ENCODE results near the gene PREX1. TPM values are rescaled to one million over a fixed set of nuclear protein-coding genes. Genes with fewer than 3 reads are reported as not detected.
A peak's percentile ranks its signal among the peaks of the same experiment; 100 is the strongest.

PREX1 gene
- total and polyA plus RNA-seq, 4 donors: 29.5 to 121 (median 69.3) TPM

DNA sequence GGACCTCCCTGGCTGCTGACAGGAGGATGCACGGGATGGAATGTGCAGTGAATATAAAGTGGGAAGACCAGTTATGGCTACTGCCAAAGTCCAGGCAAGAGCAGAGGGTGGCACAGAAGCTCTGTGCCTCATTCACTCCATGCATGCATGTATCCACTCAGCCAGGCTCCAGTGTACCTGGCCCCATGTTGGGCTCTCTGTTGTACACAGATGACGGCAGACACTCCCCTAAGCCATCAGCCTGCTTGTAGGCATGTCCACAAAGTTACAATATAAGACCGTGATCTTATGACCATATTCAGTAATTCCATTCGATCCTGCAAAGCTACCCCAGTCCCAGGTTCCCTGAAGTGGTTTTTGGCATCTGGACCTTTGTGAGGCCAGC is 116.8 kb downstream of the PREX1 start:
- WGBS, 2 donors: 87 to 96% methylated on average over 4 of the region's 4 CpGs
- DNase-seq (no peak), ATAC-seq (ENCODE audit: insufficient read depth, low FRiP score) (no peak)
- Histone ChIP-seq H3K27me3 (ENCODE audit: control insufficient read depth in 3 of 3, insufficient read depth in 3 of 3, low read length in 2 of 3) (no peaks in the 10 kb centered on the region), H3K9ac (ENCODE audit: insufficient read depth in 1 of 2, low read length in 2 of 2) (no peak overlapping the region), H3K4me1 (ENCODE audit: control insufficient read depth in 5 of 5, insufficient read depth in 5 of 5, low read length in 5 of 5) (peaks cover 0 to 36% (median 8%) of the 10 kb centered on the region in 5 donors), H3K27ac (ENCODE audit: low read depth in 1 of 2, low read length in 1 of 2) (no peak overlapping the region), H3K9me3 (ENCODE audit: control insufficient read depth in 4 of 4, insufficient read depth in 3 of 4, low read length in 3 of 4) (no peaks in the 10 kb centered on the region), H3K4me3 (no peak overlapping the region), H3K36me3 (ENCODE audit: control insufficient read depth in 4 of 4, insufficient read depth in 4 of 4, low read length in 4 of 4) (peaks cover 0 to 2% (median 0%) of the 10 kb centered on the region in 4 donors)
- no peak for TF ChIP-seq CTCF (IDR thresholded peaks at IDR 0.05; ENCODE audit: control extremely low read depth, extremely low read depth)

DNA sequence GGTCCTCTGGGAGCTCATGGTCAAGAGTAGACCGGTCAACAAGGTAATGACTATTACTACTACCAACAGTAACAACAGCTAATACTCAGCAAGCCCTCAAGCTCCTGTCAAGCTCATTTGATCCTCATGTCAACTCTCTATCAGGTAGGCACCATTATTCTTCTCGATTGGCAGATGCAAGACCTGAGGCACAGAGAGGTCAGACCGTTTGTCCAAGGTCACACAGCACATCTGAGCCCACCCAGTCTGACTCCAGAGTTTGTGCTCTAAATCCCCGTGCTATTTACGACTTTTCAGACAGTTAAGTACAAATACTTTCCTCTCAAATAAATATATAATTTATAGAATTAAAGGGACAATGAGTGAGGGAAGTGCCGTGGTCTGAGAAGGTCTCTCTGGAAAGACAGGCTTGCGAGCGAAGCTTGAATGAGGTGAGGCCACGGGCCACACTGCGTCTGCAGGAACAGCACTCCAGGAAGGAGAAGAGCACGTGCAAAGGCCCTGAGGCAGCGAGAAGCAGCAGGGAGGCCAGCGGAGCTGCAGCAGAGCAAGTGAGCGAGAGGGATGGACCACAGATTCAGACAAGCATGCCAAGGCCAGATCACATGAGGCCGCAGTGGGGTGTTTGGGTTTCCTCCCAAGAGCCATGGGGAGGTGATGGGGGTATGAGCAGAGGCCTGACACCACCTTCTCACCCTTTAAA is 117.3 kb downstream of the PREX1 start:
- Histone ChIP-seq H3K9me3 (ENCODE audit: control insufficient read depth in 4 of 4, insufficient read depth in 3 of 4, low read length in 3 of 4) (no peaks in the 10 kb centered on the region), H3K9ac (ENCODE audit: insufficient read depth in 1 of 2, low read length in 2 of 2) (no peak overlapping the region), H3K4me3 (no peak overlapping the region), H3K4me1 (ENCODE audit: control insufficient read depth in 5 of 5, insufficient read depth in 5 of 5, low read length in 5 of 5) (peaks cover 0 to 36% (median 8%) of the 10 kb centered on the region in 5 donors), H3K36me3 (ENCODE audit: control insufficient read depth in 4 of 4, insufficient read depth in 4 of 4, low read length in 4 of 4) (peaks cover 0 to 2% (median 0%) of the 10 kb centered on the region in 4 donors), H3K27ac (ENCODE audit: low read depth in 1 of 2, low read length in 1 of 2) (no peak overlapping the region), H3K27me3 (ENCODE audit: control insufficient read depth in 3 of 3, insufficient read depth in 3 of 3, low read length in 2 of 3) (no peaks in the 10 kb centered on the region)
- ATAC-seq (ENCODE audit: insufficient read depth, low FRiP score) (no peak), DNase-seq (no peak)
- 96 to 98% methylated on average over 15 of the region's 15 CpGs for WGBS, 2 donors
- TF ChIP-seq CTCF (IDR thresholded peaks at IDR 0.05; ENCODE audit: control extremely low read depth, extremely low read depth): no peak

DNA sequence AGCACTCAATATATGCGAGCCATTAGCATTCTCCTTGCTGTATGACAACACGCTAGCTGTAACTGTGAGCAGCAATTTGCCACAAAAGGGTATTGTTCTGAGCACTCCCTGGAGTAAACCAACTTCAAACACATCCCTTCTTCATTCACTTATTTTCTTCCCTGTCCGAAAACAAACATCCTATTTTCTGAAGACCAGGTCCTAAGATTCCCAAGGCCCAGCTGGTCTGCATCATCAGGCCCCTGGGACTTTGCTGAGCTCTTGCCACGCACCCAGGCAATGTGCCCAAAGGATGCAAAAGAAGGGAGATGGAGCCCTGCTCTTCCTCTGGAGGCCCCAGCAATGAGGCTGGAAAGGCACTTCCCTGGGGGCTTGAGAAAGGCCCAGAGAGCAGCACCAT is 118.1 kb downstream of the PREX1 start:
- Histone ChIP-seq H3K4me1 (ENCODE audit: control insufficient read depth in 5 of 5, insufficient read depth in 5 of 5, low read length in 5 of 5) (peaks cover 0 to 39% (median 8%) of the 10 kb centered on the region in 5 donors), H3K27ac (ENCODE audit: low read depth in 1 of 2, low read length in 1 of 2) (no peak overlapping the region), H3K9ac (ENCODE audit: insufficient read depth in 1 of 2, low read length in 2 of 2) (no peak overlapping the region), H3K9me3 (ENCODE audit: control insufficient read depth in 4 of 4, insufficient read depth in 3 of 4, low read length in 3 of 4) (no peaks in the 10 kb centered on the region), H3K36me3 (ENCODE audit: control insufficient read depth in 4 of 4, insufficient read depth in 4 of 4, low read length in 4 of 4) (peaks cover 0 to 2% (median 0%) of the 10 kb centered on the region in 4 donors), H3K27me3 (ENCODE audit: control insufficient read depth in 3 of 3, insufficient read depth in 3 of 3, low read length in 2 of 3) (no peaks in the 10 kb centered on the region), H3K4me3 (no peak overlapping the region)
- ATAC-seq (ENCODE audit: insufficient read depth, low FRiP score) (no peak), DNase-seq (peak; percentile 44 to 68 (median 59))
- WGBS, 2 donors: 88 to 89% methylated on average over 4 of the region's 4 CpGs
- no peak for TF ChIP-seq CTCF (IDR thresholded peaks at IDR 0.05; ENCODE audit: control extremely low read depth, extremely low read depth)

Measured in lung (tissue), 12 donors.